Esophagus muscularis mucosa (tissue), 4 donors: ENCODE data around the gene CR1L. TPM values are rescaled to one million over a fixed set of nuclear protein-coding genes. Genes with fewer than 3 reads are reported as not detected.
"Not testable (repeated sequence)": the region's sequence is repeated elsewhere in the genome, so short reads cannot be mapped to it uniquely, and the experiment has no call there.

ENCODE experiments used
- DNase-seq: peaks from one replicate; pipeline ENCODE4 v3.0.0-alpha.2; 2017; ENCODE audit errors: extremely low spot score
- H3K27ac ChIP-seq, 4 donors: fragments of 200-600 bp; sonication (generic); replicated peaks in 1 of 4; 1 replicate in 3 of 4; 2 replicates in 1 of 4; pipeline ENCODE4 v1.5.1; 2016 to 2019; ENCODE audit warnings: mild to moderate bottlenecking in 1 of 4
- H3K27me3 ChIP-seq, 4 donors: fragments of 200-600 bp; sonication (generic); one replicate each; pipeline versions ENCODE4 v1.5.1 to v1.6.0; 2016 to 2019
- H3K36me3 ChIP-seq, 4 donors: fragments of 200-600 bp; sonication (generic); one replicate each; pipeline ENCODE4 v1.5.1; 2016 to 2019
- H3K4me1 ChIP-seq, 4 donors: fragments of 200-600 bp; sonication (generic); one replicate each; pipeline ENCODE4 v1.5.1; 2016 to 2019
- H3K4me3 ChIP-seq, 4 donors: fragments of 200-600 bp; sonication (generic); 1 replicate in 2 of 4; 2 replicates in 2 of 4; pipeline ENCODE4 v1.5.1; 2016 to 2019; ENCODE audit warnings: mild to moderate bottlenecking in 4 of 4, moderate library complexity in 1 of 4
- H3K9me3 ChIP-seq, 4 donors: fragments of 200-600 bp; sonication (generic); 1 replicate in 3 of 4; 2 replicates in 1 of 4; pipeline ENCODE4 v1.5.1; 2016 to 2019
- CTCF ChIP-seq, 3 experiments: fragments of 200-600 bp in 2 of 3; fragments of 450-650 bp in 1 of 3; sonication (generic) in 2 of 3; IDR thresholded peaks; one replicate each; pipeline ENCODE4 v1.5.1; 2017 to 2019; ENCODE audit warnings: antibody characterized with exemption in 3 of 3, mild to moderate bottlenecking in 2 of 3, moderate library complexity in 1 of 3
- EP300 ChIP-seq: sonication (generic); formaldehyde crosslinking; IDR thresholded peaks from one replicate; pipeline ENCODE4 v1.6.1; 2017; ENCODE audit warnings: antibody characterized with exemption
- POLR2A ChIP-seq: fragments of 450-650 bp; IDR thresholded peaks from one replicate; pipeline ENCODE4 v1.6.1; 2017; ENCODE audit warnings: antibody characterized with exemption, moderate library complexity, mild to moderate bottlenecking, low read depth
- POLR2AphosphoS5 ChIP-seq, 2 donors: sonication (generic); formaldehyde crosslinking; IDR thresholded peaks; one replicate each; pipeline ENCODE4 v1.6.1; 2017; ENCODE audit warnings: antibody characterized with exemption in 2 of 2
- WGBS: methylation state at CpG from one replicate; pipeline ENCODE4 v1.1.5; 2018; 5-methylcytosine and 5-hydroxymethylcytosine counted together
- intact Hi-C: fragments of 100-400 bp; cut with DNase I; formaldehyde crosslinking; loops from one replicate; pipeline ENCODE4 v1.15.1; 2023
- total RNA-seq, 4 donors: library from RNA; depleted of rRNA; stranded (reverse); fragments of >200 nt; gene quantifications; one replicate each; pipeline versions ENCODE4 v1.1.0 to v1.2.1, GENCODE V29; 2016

Gene CR1L
- total RNA-seq, 4 donors from 2014 or later: not detected

DNA sequence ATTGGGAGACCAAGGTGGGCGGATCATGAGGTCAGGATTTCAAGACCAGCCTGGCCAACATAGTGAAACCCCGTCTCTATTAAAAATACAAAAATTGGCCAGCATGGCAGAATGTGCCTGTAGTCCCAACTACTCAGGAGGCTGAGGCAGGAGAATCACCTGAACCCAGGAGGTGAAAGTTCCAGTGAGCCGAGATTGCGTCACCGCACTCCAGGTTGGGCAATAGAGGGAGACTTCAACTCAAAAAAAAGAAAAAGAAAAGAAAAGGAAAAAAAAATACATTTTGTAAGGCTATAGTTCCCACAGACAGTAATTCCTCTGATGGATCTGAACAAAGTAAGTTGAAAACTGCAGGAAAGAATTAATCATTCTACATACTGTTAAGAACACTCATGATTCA lies 58.8 kb downstream of the CR1L start:
- TF ChIP-seq POLR2A (no peak), EP300 (no peak), CTCF (IDR thresholded peaks at IDR 0.05) (no peak), POLR2AphosphoS5 (IDR thresholded peaks at IDR 0.05) (no peak)

GRCh38 chr1:207708004-207708403 lies 63.1 kb downstream of the CR1L start:
- H3K4me1 ChIP-seq, H3K4me3 ChIP-seq, intact Hi-C loops, H3K27ac ChIP-seq, H3K9me3 ChIP-seq, DNase-seq, H3K36me3 ChIP-seq, H3K27me3 ChIP-seq: not testable (repeated sequence)
- 62% methylated on average over 3 of the region's 3 CpGs for WGBS

More for the DNA sequence above, 58.8 kb downstream of the CR1L start:
- H3K27ac ChIP-seq: no peak overlapping the region
- H3K36me3 ChIP-seq: no peaks in the 10 kb centered on the region
- intact Hi-C loops: no loop called here
- no peak for DNase-seq
- 94% methylated on average over 5 of the region's 5 CpGs for WGBS
- no peaks in the 10 kb centered on the region for H3K4me1 ChIP-seq
- H3K9me3 ChIP-seq: no peaks in the 10 kb centered on the region
- H3K27me3 ChIP-seq: no peaks in the 10 kb centered on the region
- H3K4me3 ChIP-seq: no peak overlapping the region

DNA sequence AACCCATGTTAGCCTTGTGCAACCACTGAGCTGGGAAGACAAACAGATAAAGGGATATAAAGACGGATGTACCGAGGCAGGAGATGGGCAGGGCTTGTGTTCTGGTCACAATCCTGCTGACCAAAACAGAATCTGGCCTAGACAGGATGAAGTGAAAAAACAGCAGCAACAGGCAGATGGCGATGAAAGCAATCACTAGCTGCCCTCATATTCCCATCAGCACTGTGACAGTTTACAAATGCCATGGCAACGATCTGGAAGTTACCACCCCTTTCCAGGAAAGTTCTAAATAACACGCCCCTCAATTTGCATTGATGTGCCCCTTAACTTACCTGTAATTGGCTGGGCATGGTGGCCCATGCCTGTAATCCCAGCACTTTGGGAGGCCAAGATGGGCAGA lies 66.4 kb downstream of the CR1L start:
- no peak for DNase-seq
- intact Hi-C loops: no loop called here
- H3K27me3 ChIP-seq: no peaks in the 10 kb centered on the region

DNA sequence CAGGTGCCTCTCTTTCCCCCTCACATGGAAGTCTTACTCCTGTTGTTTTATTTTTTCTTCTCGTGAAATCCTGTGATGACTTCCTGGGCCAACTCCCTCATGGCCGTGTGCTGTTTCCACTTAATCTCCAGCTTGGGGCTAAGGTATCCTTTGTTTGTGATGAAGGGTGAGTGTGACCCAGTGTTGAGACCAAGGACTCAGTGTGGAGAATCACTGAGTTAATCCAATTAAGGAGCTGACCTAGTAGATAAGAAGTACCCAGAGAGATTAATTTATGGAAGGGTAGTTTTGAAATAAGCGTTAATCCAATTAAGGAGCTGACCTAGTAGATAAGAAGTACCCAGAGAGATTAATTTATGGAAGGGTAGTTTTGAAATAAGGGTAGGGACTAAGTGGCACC lies 67.8 kb downstream of the CR1L start:
- H3K27ac ChIP-seq, intact Hi-C loops: not testable (repeated sequence)

More for the DNA sequence above, 66.4 kb downstream of the CR1L start:
- Histone ChIP-seq H3K36me3 (no peaks in the 10 kb centered on the region), H3K27ac (no peak overlapping the region), H3K9me3 (no peaks in the 10 kb centered on the region), H3K4me1 (no peaks in the 10 kb centered on the region), H3K4me3 (no peak overlapping the region)
- 67% methylated on average over 5 of the region's 5 CpGs for WGBS
- TF ChIP-seq POLR2A (no peak), POLR2AphosphoS5 (IDR thresholded peaks at IDR 0.05) (no peak), CTCF (IDR thresholded peaks at IDR 0.05) (no peak), EP300 (no peak)

DNA sequence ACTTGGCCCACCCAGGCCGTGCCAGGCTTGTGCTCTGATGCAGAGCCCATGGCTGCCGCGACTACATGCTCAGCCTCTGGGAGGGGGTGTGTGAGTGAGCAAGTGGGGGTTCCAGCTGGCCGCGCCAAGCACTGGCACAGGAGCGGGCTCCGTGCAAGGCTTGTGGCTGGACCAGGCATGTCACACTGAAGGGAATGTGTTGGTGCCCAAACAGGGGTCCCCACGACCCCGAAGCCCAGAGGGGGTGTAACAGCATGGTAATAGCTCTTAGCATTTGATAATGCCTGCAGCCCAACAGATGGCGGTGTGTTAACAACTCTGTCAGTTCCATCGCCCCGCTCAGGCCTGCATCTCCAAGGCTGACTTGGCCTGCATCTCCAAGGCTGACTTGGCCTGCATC lies 68.6 kb downstream of the CR1L start:
- 88% methylated on average over 12 of the region's 12 CpGs for WGBS
- intact Hi-C loops: no loop called here
- no peak for DNase-seq
- no peak overlapping the region for H3K4me3 ChIP-seq
- no peaks in the 10 kb centered on the region for H3K27me3 ChIP-seq
- H3K36me3 ChIP-seq: no peaks in the 10 kb centered on the region
- H3K4me1 ChIP-seq: no peaks in the 10 kb centered on the region
- no peak overlapping the region for H3K27ac ChIP-seq
- H3K9me3 ChIP-seq: no peaks in the 10 kb centered on the region
- no peak for TF ChIP-seq EP300
- TF ChIP-seq POLR2AphosphoS5 (IDR thresholded peaks at IDR 0.05): no peak
- no peak for TF ChIP-seq CTCF (IDR thresholded peaks at IDR 0.05)
- TF ChIP-seq POLR2A: no peak

More for the DNA sequence above, 67.8 kb downstream of the CR1L start:
- WGBS: 55% methylated on average over 3 of the region's 3 CpGs
- H3K27me3 ChIP-seq, H3K4me1 ChIP-seq, DNase-seq, H3K9me3 ChIP-seq, H3K36me3 ChIP-seq, H3K4me3 ChIP-seq: not testable (repeated sequence)

DNA sequence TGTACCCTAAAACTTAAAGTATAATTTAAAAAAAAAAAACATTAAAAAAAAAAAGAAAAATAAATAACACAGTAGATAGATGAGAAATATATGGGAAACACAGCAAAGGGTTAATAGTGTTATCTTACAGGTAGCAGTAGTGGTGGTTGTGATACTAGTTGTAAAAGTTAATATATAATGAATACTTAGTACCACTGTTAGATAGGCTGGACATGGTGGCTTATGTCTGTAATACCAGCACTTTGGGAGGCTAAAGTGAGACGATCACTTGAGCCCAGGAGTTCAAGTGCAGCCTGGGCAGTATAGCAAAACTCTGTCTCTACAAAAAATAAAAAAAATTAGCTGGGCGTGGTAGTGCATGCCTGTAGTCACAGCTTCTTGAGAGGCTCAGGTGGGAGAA lies 74.3 kb downstream of the CR1L start:
- intact Hi-C loops: no loop called here
- Histone ChIP-seq H3K4me1 (no peaks in the 10 kb centered on the region), H3K36me3 (no peaks in the 10 kb centered on the region), H3K27ac (no peak overlapping the region), H3K27me3 (no peaks in the 10 kb centered on the region), H3K9me3 (peaks cover 0 to 3% (median 0%) of the 10 kb centered on the region in 4 donors), H3K4me3 (no peak overlapping the region)
- 86% methylated on average over 2 of the region's 2 CpGs for WGBS
- DNase-seq: no peak
- TF ChIP-seq POLR2A: no peak
- no peak for TF ChIP-seq POLR2AphosphoS5 (IDR thresholded peaks at IDR 0.05)
- no peak for TF ChIP-seq CTCF (IDR thresholded peaks at IDR 0.05)
- no peak for TF ChIP-seq EP300

- not testable (repeated sequence) for DNase-seq, H3K27me3 ChIP-seq
These were observed 83.4 kb downstream of the CR1L start for GRCh38 chr1:207728200-207728858.

DNA sequence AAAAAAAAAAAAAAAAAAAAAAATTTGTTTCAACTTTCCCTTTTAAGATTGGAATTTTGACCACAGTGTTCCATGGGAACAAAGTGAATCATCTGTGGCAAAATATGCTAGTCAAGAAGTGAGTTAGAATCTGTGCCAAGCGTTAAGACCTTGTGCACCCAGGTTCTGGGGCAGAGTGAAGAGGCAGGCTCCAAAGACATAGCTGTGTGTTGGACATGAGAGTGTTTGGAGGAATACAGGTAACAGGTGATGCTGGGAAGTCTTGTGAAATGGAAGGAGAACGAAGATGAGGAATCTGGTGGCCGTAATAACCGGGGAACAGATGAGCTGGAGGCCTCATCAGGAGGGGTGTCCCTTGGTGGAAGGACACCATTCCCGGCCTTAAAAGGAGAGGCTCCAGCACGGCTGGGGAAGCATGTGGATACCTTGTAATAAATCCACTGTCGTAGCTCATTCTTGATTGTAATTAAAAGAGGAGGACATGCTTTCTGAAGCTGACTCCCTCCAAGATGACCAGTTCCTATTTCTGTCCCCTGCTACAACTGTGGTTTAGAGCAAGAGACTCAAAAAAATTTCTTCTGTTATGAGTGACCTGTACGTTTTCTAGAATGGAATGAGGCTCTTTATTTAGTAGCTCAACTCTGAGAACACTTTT lies 92.7 kb downstream of the CR1L start:
- whole genome bisulfite sequencing: 85% methylated on average over 8 of the region's 8 CpGs
- H3K36me3 ChIP-seq, H3K4me3 ChIP-seq, DNase-seq, intact Hi-C loops, H3K27me3 ChIP-seq, H3K4me1 ChIP-seq, H3K27ac ChIP-seq, H3K9me3 ChIP-seq: not testable (repeated sequence)

More at GRCh38 chr1:207728200-207728858, 83.4 kb downstream of the CR1L start:
- H3K36me3 ChIP-seq, H3K4me1 ChIP-seq, H3K4me3 ChIP-seq, H3K9me3 ChIP-seq, intact Hi-C loops, H3K27ac ChIP-seq: not testable (repeated sequence)
- 65% methylated on average over 4 of the region's 4 CpGs for whole genome bisulfite sequencing
